Neuron (in vitro differentiated cells): ENCODE results near the gene DPP10.

ENCODE experiments used
- H2AFZ ChIP-seq: one replicate; pipeline ENCODE4 v1.6.1; 2013; ENCODE audit warnings: low read depth, mild to moderate bottlenecking, inconsistent platforms, low read length, moderate library complexity
- H3K27me3 ChIP-seq: one replicate; pipeline ENCODE4 v1.6.1; 2013; ENCODE audit warnings: low read length; ENCODE audit not compliant: insufficient read depth
- H3K36me3 ChIP-seq: one replicate; pipeline ENCODE4 v1.6.1; 2013; ENCODE audit warnings: low read length; ENCODE audit not compliant: insufficient read depth
- H3K4me1 ChIP-seq: one replicate; pipeline ENCODE4 v1.6.1; 2013; ENCODE audit warnings: low read length; ENCODE audit not compliant: insufficient read depth
- H3K4me3 ChIP-seq: 2 replicates; pipeline ENCODE4 v1.5.1; 2013; ENCODE audit warnings: mild to moderate bottlenecking, low read length, moderate library complexity
- H3K9me3 ChIP-seq: one replicate; pipeline ENCODE4 v1.6.1; 2013; ENCODE audit warnings: low read length

DPP10 gene

GRCh38 chr2:115558725-115559124 lies 1116.3 kb downstream of the DPP10 start:
- Histone ChIP-seq H2AFZ (no peak overlapping the region), H3K27me3 (no peaks in the 10 kb centered on the region), H3K36me3 (no peaks in the 10 kb centered on the region), H3K4me3 (no peak overlapping the region), H3K4me1 (no peaks in the 10 kb centered on the region), H3K9me3 (no peaks in the 10 kb centered on the region)

GRCh38 chr2:115560666-115561065 lies 1118.2 kb downstream of the DPP10 start:
- no peak overlapping the region for H3K4me3 ChIP-seq
- no peaks in the 10 kb centered on the region for H3K27me3 ChIP-seq
- H2AFZ ChIP-seq = no peak overlapping the region
- no peaks in the 10 kb centered on the region for H3K36me3 ChIP-seq
- H3K4me1 ChIP-seq = no peaks in the 10 kb centered on the region
- H3K9me3 ChIP-seq = no peaks in the 10 kb centered on the region

- no peak overlapping the region for H2AFZ ChIP-seq
- no peaks in the 10 kb centered on the region for H3K36me3 ChIP-seq
- no peak overlapping the region for H3K4me3 ChIP-seq
- no peaks in the 10 kb centered on the region for H3K9me3 ChIP-seq
- H3K4me1 ChIP-seq = no peaks in the 10 kb centered on the region
- no peaks in the 10 kb centered on the region for H3K27me3 ChIP-seq
These were observed 1126.2 kb downstream of the DPP10 start for GRCh38 chr2:115568643-115569042.

- no peaks in the 10 kb centered on the region for H3K4me1 ChIP-seq
- H2AFZ ChIP-seq = no peak overlapping the region
- no peaks in the 10 kb centered on the region for H3K36me3 ChIP-seq
- H3K27me3 ChIP-seq = no peaks in the 10 kb centered on the region
- no peaks in the 10 kb centered on the region for H3K9me3 ChIP-seq
- H3K4me3 ChIP-seq = no peak overlapping the region
These were observed 1127.1 kb downstream of the DPP10 start for GRCh38 chr2:115569547-115569946.

- Histone ChIP-seq H2AFZ (no peak overlapping the region), H3K9me3 (no peaks in the 10 kb centered on the region), H3K36me3 (no peaks in the 10 kb centered on the region), H3K4me1 (no peaks in the 10 kb centered on the region), H3K4me3 (no peak overlapping the region), H3K27me3 (no peaks in the 10 kb centered on the region)
These were observed 1130.3 kb downstream of the DPP10 start for GRCh38 chr2:115572746-115573145.

GRCh38 chr2:115573756-115574155 lies 1131.3 kb downstream of the DPP10 start:
- no peak overlapping the region for H3K4me3 ChIP-seq
- H3K36me3 ChIP-seq = no peaks in the 10 kb centered on the region
- H3K27me3 ChIP-seq = no peaks in the 10 kb centered on the region
- H3K4me1 ChIP-seq = no peaks in the 10 kb centered on the region
- no peak overlapping the region for H2AFZ ChIP-seq
- no peaks in the 10 kb centered on the region for H3K9me3 ChIP-seq

- Histone ChIP-seq H3K36me3 (no peaks in the 10 kb centered on the region), H3K27me3 (no peaks in the 10 kb centered on the region), H3K4me3 (no peak overlapping the region), H2AFZ (no peak overlapping the region), H3K4me1 (no peaks in the 10 kb centered on the region), H3K9me3 (no peaks in the 10 kb centered on the region)
These were observed 1132.2 kb downstream of the DPP10 start for GRCh38 chr2:115574667-115575066.

- no peaks in the 10 kb centered on the region for H3K36me3 ChIP-seq
- no peaks in the 10 kb centered on the region for H3K9me3 ChIP-seq
- H2AFZ ChIP-seq = no peak overlapping the region
- no peaks in the 10 kb centered on the region for H3K27me3 ChIP-seq
- no peaks in the 10 kb centered on the region for H3K4me1 ChIP-seq
- no peak overlapping the region for H3K4me3 ChIP-seq
These were observed 1138.3 kb downstream of the DPP10 start for GRCh38 chr2:115580784-115581183.

- no peaks in the 10 kb centered on the region for H3K4me1 ChIP-seq
- H3K27me3 ChIP-seq = no peaks in the 10 kb centered on the region
- H3K4me3 ChIP-seq = no peak overlapping the region
- H3K9me3 ChIP-seq = no peaks in the 10 kb centered on the region
- H3K36me3 ChIP-seq = no peaks in the 10 kb centered on the region
- no peak overlapping the region for H2AFZ ChIP-seq
These were observed 1142.1 kb downstream of the DPP10 start for GRCh38 chr2:115584507-115584906.

- Histone ChIP-seq H3K4me1 (peaks cover 13% of the 10 kb centered on the region), H2AFZ (no peak overlapping the region), H3K36me3 (no peaks in the 10 kb centered on the region), H3K4me3 (no peak overlapping the region), H3K9me3 (no peaks in the 10 kb centered on the region), H3K27me3 (no peaks in the 10 kb centered on the region)
These were observed 1154.4 kb downstream of the DPP10 start for GRCh38 chr2:115596659-115597375.

GRCh38 chr2:115603285-115603684 lies 1160.8 kb downstream of the DPP10 start:
- H2AFZ ChIP-seq = no peak overlapping the region
- no peaks in the 10 kb centered on the region for H3K36me3 ChIP-seq
- H3K4me1 ChIP-seq = peaks cover 8% of the 10 kb centered on the region

GRCh38 chr2:115606350-115606749 lies 1163.9 kb downstream of the DPP10 start:
- H2AFZ ChIP-seq = no peak overlapping the region
- H3K4me3 ChIP-seq = no peak overlapping the region
- no peaks in the 10 kb centered on the region for H3K27me3 ChIP-seq
- H3K4me1 ChIP-seq = peaks cover 3% of the 10 kb centered on the region
- H3K36me3 ChIP-seq = no peaks in the 10 kb centered on the region
- no peaks in the 10 kb centered on the region for H3K9me3 ChIP-seq

More at GRCh38 chr2:115603285-115603684, 1160.8 kb downstream of the DPP10 start:
- no peaks in the 10 kb centered on the region for H3K27me3 ChIP-seq
- H3K4me3 ChIP-seq = no peak overlapping the region
- no peaks in the 10 kb centered on the region for H3K9me3 ChIP-seq

GRCh38 chr2:115609978-115610377 lies 1167.5 kb downstream of the DPP10 start:
- H3K36me3 ChIP-seq = no peaks in the 10 kb centered on the region
- H3K9me3 ChIP-seq = no peaks in the 10 kb centered on the region
- H3K4me3 ChIP-seq = no peak overlapping the region
- no peak overlapping the region for H2AFZ ChIP-seq
- peaks cover 7% of the 10 kb centered on the region for H3K4me1 ChIP-seq
- H3K27me3 ChIP-seq = no peaks in the 10 kb centered on the region

- Histone ChIP-seq H3K9me3 (no peaks in the 10 kb centered on the region), H3K4me1 (peaks cover 8% of the 10 kb centered on the region), H3K4me3 (no peak overlapping the region), H3K27me3 (no peaks in the 10 kb centered on the region), H3K36me3 (no peaks in the 10 kb centered on the region), H2AFZ (no peak overlapping the region)
These were observed 1168.4 kb downstream of the DPP10 start for GRCh38 chr2:115610888-115611287.
